SKM-1 treated with dmso at 0.1 percent for 144 hours (cell line): ENCODE measurements around the gene MS4A5.
A peak's percentile ranks its signal among the peaks of the same experiment; 100 is the strongest.

ENCODE experiments used
- DNase-seq: peaks from one replicate; lab custom pipeline; 2025; ENCODE audit not compliant: unreplicated experiment; lab: John Stamatoyannopoulos, UW

MS4A5 gene

DNA sequence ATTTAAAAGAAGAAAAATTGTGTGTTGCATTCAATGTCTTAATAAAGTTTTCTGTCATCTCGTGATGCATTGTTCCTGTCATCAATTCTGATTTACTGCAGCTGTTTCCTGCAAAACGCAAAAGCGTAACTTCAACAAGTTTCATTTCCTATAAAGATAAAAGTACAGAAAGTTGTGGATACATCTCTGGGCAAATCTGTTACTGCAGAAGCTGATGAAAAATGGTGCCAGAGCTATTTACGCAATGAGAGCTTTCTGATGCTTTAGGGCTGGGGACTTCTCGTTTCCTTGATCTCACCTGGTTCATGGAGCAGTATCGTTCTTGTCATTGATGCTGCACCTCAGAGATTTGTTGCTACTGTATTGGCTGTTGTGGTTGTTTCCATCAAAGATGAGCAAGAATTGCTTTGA, 47.7 kb downstream of the MS4A5 start:
- DNase-seq = no peak

DNA sequence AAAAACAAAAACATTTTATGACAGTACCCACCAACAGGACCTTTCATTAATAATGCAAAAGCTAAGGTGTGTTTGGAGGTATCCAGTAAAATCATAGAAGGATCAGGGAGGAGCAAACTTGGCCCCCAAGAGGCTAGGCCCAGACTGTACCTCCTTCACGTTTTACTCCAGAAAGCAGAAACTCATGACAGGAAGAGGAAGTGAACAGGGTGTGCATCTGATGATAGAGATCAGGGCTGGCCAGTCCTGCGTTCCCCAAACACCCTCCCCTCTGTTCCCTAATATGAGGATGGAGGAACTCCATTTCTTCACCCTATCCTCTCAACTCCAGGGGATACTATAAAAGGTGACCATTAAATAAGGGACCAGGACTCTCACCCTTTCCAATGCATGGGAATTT, 53.0 kb downstream of the MS4A5 start:
- peak; percentile 22 for DNase-seq

DNA sequence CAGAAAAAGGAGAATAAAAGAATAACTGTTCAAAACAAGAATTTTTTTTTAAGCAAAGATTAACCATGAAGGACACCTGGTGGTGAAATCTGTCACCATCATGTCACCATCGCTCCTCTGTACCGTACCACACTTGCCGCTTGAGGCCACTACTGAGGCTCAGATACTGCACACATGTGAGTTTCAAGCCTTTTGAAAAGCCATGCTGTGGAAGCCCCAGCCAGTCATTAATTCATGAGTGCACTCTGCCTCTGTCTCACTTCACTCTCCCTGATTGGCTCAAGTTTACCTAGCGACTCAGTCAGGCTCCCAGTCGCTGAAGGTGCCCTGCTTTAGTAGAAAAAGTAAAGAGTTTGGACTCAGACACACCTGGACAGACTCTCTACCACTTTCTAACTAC, 56.6 kb downstream of the MS4A5 start:
- no peak for DNase-seq

DNA sequence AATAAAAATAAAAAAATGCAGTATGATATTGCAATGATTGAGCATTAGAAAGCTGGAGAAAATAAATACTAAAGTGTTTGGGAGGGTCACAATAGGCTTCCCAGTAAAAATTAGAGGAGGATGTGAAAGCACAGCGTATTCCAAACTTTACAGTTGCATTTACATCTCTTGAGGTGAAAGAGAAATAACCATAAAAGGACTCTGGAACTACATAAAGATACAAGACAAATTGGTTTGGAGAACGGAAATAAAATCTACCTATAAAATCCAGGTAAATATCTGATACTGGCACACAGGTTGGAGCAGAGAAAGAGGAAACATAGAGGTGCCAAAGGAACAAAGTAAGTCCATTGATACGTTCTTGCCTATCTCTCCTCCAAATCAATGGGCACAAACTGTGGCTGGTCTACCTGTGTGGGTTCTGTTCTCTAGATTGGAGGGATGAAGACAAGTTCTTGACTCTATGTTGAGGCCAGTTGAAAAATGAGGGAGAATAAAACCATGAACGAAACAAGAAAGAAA, 63.2 kb downstream of the MS4A5 start, which contains the start of gene MS4A12:
MS4A12 (plus strand) TSS at position 291 of the 522 bp plus-strand sequence. CDS start 4,541 bp downstream, outside the sequence.
- no peak for DNase-seq

DNA sequence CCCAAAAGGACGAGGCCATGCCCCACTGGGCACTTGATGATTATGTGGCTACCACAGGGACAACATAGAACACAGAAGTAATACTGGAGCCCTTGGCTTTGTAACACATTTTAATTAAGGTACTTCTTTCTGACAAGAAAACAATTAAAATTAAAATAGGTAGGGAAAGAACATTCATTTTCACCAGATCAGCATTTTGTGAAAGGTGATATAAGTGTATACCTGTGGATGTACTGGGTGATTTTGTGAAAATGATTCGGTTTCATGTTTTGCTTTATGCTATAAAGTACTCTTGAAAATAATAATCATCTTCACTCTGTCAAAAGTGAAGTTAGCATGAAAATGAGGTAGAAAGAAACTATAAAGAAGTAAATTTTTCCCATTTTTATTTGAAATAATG, 64.1 kb downstream of the MS4A5 start:
- no peak for DNase-seq
